GM21825 (cell line): Measurements from ENCODE around the gene DNM2.
"Not testable (repeated sequence)": the region's sequence is repeated elsewhere in the genome, so short reads cannot be mapped to it uniquely, and the experiment has no call there.

Experiments
- ATAC-seq: cut with Tn5 transposase; IDR thresholded peaks from one replicate; pipeline ENCODE4 v1.9.1; 2021; ENCODE audit warnings: mild to moderate bottlenecking, moderate library complexity; ENCODE audit not compliant: unreplicated experiment

DNM2 gene

DNA sequence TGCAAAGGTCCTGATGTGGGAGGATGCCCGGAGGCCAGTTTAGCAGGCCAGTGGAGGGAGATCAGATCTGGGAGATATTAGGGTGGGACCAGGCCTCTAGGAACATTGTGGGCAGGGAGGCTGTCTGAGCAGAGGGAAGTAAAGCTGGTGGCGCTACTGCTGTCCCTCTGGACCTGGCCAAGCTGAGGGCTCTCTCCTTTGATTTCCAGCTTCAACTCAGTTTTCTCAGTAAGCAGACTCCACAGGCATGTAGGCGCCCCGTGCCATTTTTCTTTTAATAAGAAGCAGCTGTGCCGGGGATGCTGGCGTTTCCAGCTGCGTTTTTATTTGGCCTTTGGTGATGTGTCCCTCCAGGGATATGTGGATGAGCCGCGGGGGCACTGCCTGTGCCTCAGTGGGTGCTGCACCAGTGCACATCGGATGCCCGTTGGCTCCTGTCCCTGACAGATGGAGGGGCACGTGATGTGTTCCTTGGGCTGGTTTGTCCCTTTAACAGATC, 6.7 kb downstream of the DNM2 start:
- ATAC-seq = no peak

DNA sequence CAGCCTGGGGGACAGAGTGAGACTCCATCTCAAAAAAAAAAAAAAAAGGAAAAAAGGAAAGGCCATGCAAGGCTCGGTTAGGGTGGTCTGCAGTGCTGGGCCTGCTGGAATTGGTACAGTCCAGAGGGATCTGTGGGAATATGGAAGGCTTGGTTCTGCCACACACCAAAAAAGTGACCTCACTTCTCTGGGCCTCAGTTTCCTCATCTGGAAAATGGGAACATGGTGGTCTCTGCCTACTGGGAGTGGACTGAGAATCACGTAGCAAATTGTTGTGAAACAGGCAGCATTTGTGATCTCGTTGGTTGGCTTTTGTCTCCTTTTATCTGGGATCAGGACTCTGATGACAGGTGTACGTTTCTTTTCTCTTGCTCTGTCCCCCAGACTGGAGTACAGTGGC, 7.5 kb downstream of the DNM2 start:
- ATAC-seq = no peak

DNA sequence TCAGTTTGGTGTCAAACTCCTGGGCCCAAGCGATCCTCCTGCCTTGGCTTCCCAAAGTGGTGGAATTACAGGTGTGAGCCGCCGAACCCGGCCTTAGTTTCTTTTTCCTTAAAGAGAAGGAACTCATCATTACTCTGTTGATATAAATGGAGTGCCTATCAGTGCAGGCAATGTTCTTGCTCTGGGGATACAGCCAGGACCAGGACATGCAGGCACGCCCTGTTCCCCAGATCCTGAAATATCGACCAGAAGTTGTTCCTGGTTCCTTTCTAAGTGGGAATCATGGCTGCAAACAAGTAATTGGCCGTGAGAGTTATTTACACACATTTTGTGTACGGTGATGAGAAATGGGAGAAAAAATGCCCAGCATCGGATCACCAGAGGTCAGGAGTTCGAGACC, 8.4 kb downstream of the DNM2 start:
- ATAC-seq = no peak

DNA sequence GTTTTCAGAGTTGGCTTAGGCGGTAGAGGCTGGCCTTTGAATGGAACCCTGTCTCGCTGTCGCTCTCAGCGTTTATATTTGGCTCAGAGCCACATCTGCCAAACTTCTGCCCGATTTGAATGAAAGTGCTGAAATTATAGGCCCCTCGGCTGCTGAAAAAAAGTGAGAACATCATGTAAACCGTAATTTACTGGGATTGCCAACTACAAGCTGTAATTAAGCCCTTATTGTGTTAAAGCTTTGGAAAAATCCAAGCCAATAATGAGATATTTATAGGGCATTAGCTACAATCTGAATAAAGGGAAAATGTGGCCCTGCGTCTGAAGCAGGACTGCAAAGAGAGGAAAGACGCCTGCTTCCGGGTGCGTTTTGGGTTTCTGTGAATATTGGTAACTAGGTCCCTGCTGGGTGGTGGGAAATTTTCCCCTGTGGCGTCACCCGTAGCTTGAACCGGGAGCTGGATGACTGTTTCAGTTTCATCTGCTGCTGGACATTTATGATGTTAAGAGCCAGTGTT, 9.9 kb downstream of the DNM2 start:
- no peak for ATAC-seq

DNA sequence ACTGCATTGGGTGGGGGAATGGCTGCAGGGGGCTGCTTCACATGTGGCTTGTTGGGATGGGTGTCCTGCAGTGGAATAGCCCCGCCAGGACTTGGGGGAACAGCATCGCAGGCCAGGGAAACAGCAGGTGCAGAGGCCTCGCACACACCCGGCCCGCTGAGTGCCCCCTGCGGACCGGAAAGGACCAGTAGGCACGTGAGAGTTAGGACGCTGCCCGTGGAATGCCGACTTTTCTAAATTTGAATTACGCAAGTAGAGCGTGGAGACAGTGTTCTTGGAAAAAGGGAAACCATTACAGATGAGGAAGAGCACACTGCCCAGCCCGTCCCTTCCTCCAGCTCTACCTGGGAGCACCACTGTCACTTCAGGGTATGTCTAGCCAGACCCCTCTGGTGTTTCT, 11.5 kb downstream of the DNM2 start:
- no peak for ATAC-seq

DNA sequence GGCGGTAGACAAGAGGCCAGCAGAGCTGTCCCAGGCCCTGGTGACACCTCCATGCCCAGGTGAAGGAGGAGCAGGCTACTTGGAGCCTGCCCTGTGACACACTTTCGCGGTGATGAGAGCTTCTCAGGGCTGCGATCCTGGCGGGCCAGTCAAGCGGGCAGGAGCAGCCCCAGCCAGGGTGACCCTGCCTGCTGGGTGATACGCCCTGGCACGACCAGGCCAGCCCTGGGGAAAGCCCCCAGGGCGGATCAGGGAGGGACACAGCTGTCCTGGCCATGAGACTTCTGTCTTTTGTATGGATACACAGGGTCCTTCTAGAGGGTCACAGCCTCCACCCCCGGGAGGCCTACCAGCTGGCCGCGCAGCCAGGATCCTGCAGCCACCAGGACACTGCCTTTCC, 13.1 kb downstream of the DNM2 start:
- no peak for ATAC-seq

DNA sequence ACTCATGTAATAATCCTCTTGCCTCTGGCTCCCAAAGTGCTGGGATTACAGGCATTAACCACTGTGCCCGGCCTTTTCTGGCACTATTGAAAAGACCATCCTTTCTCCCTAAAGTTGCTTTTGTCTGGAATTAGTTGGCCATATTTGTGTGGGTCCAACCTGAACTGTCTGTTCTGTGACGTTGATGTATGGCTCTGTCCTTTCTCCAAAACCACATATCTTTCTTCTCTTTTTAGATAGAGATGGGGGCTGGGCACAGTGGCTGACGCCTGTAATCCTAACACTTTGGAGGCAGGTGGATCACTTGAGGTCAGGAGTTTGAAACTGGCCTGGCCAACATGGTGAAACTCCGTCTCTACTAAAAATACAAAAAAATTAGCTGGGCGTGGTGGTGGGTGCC, 17.9 kb downstream of the DNM2 start:
- ATAC-seq = no peak

DNA sequence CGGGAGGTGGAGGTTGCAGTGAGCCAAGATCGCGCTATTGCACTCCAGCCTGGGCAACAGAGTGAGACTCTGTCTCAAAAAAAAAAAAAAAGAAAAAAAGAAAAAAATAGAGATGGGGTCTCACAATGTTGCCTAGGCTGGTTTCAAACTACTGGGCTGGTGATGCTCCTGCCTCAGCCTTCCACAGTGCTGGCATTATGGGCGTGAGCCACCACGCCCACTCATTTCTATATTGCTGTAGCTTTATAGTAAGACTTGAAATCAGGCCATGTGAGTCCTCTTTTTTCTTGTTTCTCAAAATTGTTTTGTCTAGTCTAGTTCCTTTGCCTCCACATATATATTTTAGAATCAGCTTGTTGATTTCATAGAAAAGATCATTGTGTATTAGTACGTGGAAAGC, 18.3 kb downstream of the DNM2 start:
- no peak for ATAC-seq

DNA sequence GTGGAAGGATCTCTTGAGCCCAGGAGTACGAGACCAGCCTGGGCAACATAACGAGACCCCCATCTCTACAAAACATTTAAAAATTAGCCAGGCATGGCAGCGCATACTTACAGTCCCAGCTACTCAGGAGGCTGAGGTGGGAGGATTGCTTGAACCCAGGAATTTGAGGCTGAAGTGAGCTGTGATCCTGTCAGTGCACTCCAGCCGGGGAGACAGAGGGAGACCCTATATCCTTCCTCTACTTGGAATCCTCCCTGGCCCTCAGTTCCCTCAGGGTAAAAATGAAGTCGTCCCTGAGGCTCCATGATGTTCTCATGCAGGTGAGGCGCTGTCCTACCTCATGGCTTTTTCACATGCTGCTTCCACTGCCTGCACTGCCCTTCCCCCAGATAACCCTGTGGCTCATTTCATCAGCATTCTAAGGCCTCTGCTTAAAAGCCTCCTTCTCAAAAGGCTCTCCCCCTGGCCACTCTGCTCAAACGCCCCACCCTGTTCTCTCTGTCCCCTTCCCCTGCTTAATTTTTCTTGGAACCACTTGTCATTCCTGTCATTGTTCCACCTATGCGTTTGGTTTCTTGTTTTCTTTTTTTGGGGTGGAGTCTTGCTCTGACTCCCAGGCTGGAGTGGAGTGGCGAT, 19.2 kb downstream of the DNM2 start:
- no peak for ATAC-seq

DNA sequence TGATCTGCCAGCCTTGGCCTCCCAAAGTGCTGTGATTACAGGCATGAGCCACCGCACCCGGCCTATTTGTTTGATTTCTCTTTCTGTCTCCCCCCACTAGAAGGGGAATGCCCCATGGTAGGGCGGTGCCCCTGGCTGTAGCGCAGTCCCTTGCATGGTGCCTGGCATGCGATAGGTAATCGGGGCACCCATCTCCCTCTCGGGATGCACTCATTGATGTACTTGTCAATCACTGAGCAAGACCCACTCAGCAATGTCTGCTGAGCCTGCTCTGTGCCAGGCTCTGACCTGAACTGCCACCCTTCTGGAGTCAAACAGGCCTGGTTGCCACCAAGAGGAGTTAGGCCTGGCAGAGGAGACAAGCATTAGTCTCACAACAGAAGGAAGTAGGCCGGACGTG, 19.8 kb downstream of the DNM2 start:
- no peak for ATAC-seq

DNA sequence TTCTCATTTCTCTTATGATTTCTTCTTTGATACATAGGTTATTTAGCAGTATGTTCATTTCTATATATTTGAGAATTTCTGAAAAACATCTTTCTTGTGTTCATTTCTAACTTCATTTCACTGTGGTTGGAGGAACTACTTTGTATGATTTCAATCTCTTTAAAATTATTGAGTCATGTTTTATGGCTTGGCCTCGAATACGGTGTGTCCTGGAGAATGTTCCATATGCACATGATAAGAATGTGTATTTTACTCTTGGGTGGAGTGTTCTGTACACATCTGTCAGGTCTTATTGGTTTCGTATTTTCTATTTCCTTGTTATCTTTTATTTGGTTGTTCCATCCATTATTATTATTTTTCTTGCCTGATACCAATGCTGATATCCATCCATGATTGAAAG, 22.9 kb downstream of the DNM2 start:
- ATAC-seq = no peak

DNA sequence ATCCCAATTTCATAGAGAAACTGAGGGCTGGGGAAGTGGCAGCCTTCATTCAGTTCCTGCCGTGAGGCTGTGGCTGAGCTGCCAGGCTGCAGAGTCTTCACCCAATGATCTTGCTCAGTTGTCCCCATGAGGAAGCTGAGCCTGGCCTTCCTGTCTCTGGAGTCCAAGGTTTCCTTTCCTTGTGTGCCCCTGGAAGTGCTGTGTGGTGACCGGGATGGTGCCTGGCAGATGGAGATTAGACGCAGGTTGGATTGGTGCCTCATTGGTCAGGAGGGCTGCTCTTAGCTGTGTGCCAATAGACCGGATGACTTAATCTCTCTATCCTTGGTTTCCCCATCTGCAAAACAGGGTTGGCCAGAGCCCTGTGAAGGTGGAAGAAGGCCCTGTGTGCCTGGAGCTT, 24.6 kb downstream of the DNM2 start:
- no peak for ATAC-seq

DNA sequence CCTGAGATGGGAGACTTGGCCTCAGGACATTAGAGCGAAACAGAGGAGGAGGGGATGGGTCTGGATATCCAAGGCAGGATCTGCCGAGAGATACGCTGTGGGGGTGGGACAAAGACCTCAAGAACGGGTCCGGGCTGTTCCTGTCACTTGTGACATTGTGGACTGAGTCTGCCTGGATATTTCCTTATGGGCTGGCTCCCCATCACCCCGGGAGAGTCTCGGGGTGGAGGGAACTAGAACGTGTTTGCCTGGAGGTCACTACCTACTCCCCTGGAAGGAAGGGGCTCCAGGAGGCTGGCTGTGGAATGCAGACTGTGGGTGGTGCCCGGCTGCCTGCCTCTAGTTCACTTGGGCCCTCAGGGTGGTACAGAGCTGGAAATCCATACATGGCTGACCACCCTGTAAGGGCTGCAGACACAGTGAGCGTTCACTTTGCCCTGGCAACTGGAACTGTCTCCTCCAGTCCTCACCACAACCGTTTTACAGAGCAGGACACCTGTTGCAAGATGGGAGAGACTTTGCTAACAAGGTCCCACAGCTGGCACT, 26.4 kb downstream of the DNM2 start:
- no peak for ATAC-seq

DNA sequence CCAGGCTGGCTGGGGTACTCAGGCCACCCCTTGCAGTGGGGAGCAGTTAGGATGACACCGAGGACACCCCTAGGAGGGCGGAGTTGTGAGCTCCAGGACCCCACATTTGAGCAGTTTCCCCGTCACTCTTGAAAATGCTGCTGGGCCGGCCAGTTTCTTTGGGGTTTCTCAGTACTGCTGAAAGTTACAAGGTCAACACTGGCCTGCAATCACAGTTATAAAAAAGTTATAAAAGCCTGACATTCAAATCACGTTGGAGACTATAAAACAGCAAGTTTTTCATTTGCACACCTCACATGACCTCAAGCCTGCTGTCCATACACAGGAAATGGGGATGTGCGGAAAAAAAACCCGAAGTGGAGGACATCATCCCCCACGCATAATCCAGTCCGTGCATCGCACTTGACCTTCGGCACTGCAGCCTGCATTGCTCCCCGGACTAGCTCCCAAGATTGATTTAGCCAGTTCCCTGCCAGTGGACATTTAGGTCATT, 27.0 kb downstream of the DNM2 start:
- no peak for ATAC-seq

DNA sequence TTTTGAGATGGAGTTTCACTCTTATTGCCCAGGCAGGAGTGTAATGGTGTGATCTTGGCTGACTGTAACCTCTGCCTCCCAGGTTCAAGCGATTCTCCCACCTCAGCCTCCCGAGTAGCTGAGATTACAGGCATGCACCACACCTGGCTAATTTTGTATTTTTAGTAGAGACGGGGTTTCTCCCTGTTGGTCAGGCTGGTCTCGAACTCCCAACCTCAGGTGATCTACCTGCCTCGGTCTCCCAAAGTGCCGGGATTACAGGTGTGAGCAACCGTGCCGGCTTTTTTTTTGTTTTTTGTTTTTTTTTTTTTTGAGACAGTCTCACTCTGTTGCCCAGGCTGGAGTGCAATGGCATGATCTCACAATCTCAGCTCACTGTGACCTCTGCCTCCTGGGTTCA, 28.6 kb downstream of the DNM2 start:
- ATAC-seq = not testable (repeated sequence)

DNA sequence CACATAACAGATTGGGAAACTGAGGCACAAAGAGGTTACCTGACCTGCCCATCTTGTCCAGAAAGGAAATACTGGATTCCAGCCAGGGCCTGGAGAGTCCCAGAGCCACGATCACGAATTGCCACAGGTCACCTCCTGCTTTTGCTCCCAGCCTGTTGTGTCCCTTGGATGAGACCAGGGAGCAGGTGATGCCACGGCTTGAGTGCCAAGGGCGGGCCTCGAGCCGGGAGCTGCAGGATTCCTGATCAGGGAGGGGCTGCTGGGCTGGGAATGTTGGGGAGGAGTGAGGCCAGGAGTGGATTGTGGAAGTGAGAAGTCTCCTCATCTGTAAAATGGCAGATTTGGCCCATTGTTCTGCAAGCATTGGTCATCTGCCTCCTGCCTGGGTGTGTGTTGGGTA, 29.4 kb downstream of the DNM2 start:
- ATAC-seq = no peak

DNA sequence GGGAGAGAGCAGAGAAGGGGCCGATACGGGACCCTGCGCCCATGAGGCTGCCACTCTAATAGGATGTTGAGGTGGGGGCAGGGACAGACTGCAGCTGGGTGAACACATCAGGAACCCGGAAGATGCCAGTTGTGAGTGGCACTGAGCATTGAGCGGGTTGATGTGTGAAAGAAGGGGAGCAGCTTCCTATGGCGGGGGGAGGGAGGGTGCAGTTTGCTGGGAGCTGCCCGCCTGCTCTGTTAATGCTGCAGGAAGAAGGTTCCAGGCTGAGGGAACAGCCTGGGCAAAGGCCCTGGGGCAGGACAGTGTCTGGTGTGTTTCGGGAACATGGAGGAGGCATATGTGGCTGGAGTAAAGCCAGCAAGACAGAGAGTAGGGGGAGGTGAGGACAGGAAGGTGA, 29.8 kb downstream of the DNM2 start:
- no peak for ATAC-seq

DNA sequence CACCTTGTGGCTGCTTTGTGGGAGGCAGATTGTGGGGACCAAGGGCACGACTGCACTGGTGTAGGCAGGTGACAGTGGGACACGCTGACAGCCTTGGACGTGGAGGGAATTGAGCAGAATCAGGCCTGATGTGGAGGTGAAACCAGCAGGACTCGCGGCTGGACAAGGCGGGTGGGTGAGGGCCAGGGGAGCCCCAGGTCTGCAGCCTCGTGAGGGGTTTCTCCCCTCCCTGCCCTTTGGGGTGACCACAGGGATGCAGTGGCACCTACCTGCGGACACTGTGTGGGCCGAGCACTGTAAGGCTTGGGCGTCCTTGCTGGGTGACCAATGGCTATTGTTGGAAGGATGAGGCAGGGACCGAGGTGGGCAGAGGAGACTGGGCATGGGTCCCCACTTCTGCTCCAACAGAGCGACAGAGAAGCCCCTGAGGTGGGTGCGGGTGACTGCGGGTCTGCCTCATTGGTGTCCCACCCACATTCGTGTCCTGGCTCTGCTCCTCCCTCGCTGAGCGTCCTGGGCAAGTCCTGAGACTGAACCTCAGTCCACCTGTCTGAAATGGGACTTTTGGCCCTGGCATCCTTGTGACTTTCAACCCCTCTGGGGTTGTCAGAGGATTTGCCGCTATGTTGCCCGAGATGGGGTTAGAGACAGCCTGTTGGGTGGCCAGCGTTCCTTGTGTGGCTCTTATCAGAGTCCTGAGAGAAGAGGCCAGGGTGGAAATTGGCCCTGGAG, 30.5 kb downstream of the DNM2 start:
- ATAC-seq = no peak

DNA sequence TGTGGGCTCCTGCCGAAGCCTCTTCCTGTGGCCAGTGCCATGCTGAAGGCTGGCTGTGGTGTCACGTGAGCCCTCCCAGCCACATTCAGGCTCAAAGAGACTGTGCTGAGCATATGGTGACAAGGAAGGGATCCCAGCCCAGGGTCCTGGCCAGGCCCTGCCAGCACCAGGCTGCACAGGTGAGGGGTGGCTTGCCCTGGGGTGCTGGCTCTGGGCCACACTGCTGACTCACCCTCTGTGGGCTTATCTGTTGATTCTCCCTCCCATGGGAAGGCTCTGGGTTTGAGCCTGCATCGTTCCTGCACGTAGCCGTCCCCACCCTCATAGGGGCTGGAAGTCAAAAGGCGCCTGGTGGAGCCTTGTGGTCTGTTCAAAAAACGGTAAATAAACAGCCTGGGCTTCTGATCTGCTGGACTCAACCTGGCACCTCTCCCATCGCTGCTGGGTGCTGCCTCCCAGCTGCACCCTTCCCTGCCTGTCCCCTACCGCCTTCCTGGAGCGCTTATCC, 31.1 kb downstream of the DNM2 start:
- ATAC-seq = no peak

DNA sequence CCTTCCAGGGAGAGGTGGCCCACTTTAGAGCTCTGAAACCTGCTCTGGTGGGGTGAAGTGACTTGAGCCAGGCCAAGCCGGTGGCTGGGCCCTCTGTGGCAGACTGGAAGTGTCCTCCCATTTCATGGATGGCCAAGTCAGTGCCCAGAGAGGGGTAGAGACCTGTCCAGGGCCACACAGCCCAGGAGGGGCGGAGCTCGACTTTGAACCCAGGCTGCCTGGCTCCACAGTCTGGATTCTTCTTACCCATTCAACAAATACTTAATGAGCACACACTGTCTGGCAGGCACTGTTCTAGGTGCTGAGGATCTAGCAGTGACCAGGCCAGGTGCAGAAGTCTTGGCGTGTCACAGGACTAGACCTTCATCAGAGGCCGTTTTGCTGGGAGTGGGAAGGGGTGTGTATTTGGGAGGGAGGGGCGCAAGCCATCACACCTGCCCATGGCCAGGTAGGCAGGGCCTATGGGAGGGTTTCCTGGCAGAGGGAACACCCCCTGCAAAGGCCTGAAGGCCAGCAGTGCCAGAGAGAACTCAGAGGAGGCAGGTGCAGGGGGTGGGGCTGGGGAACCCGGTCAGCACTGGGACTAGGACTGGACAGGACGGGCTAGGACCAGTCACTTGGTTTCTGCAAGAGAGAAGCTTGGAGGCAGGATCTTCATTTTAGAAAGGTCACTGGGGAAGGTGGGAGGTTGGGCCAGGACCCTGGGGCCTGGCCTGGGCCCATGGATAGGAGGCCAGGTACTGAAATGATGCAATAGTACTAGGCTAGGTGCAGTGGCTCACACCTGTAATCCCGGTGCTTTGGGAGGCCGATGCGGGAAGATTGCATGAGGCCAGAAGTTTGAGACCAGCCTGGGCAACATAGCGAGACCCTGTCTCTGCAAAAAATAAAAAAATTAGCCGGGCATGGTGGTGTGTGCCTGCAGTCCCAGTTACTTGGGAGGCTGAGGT, 31.8 kb downstream of the DNM2 start:
- no peak for ATAC-seq
